Neural cell (in vitro differentiated cells): Measurements from ENCODE around the gene TRIM29. TPM values are rescaled to one million over a fixed set of nuclear protein-coding genes. Genes with fewer than 3 reads are reported as not detected.

Experiments
- H2AFZ ChIP-seq: fragments of 200-600, 300-800 bp; sonication (generic), shearing (Covaris generic); 2 replicates; pipeline ENCODE4 v1.6.0; 2014; ENCODE audit warnings: low read depth, mild to moderate bottlenecking, antibody characterized with exemption, low read length, moderate library complexity
- H3F3A ChIP-seq: fragments of 200-600 bp; shearing (Covaris generic); 2 replicates; pipeline ENCODE4 v1.6.1; 2016; ENCODE audit warnings: mild to moderate bottlenecking, moderate library complexity, mixed read lengths, antibody characterized with exemption, low read length; ENCODE audit not compliant: insufficient read depth, poor library complexity, severe bottlenecking
- H3K27ac ChIP-seq: fragments of 200-600, 300-800 bp; sonication (generic), shearing (Covaris generic); 2 replicates; pipeline ENCODE4 v1.5.1; 2014; ENCODE audit warnings: mild to moderate bottlenecking, low read length, moderate library complexity
- H3K27me3 ChIP-seq: fragments of 300-800, 200-600 bp; sonication (generic), shearing (Covaris generic); 2 replicates; pipeline ENCODE4 v1.6.0; 2014; ENCODE audit warnings: mild to moderate bottlenecking, low read depth, low read length, moderate library complexity; ENCODE audit not compliant: insufficient read depth
- H3K36me3 ChIP-seq: fragments of 300-800, 200-600 bp; sonication (generic), shearing (Covaris generic); 2 replicates; pipeline ENCODE4 v1.5.1; 2014; ENCODE audit warnings: mild to moderate bottlenecking, antibody characterized with exemption, low read length, moderate library complexity; ENCODE audit not compliant: insufficient read depth
- H3K4me2 ChIP-seq: fragments of 300-800, 200-600 bp; sonication (generic), shearing (Covaris generic); 2 replicates; pipeline ENCODE4 v1.6.0; 2014; ENCODE audit warnings: mild to moderate bottlenecking, low read length
- H3K4me3 ChIP-seq: fragments of 300-800, 200-600 bp; sonication (generic), shearing (Covaris generic); 2 replicates; pipeline ENCODE4 v1.5.1; 2014; ENCODE audit warnings: mild to moderate bottlenecking, low read length, moderate library complexity
- H3K79me2 ChIP-seq: fragments of 200-600 bp; shearing (Covaris generic); replicated peaks from 2 replicates; pipeline ENCODE4 v1.6.0; 2014; ENCODE audit warnings: mild to moderate bottlenecking, low read length, moderate library complexity; ENCODE audit not compliant: insufficient read depth
- H3K9ac ChIP-seq: fragments of 300-800, 200-600 bp; sonication (generic), shearing (Covaris generic); 2 replicates; pipeline ENCODE4 v1.6.1; 2016; ENCODE audit warnings: mild to moderate bottlenecking, low read length, mixed read lengths
- H3K9me2 ChIP-seq: fragments of 200-600 bp; shearing (Covaris generic); 2 replicates; pipeline ENCODE4 v1.6.1; 2016; ENCODE audit warnings: mild to moderate bottlenecking, low read length, mixed read lengths; ENCODE audit not compliant: insufficient read depth
- H3K9me3 ChIP-seq: fragments of 200-600, 300-800 bp; sonication (generic), shearing (Covaris generic); 2 replicates; pipeline ENCODE4 v1.6.1; 2016; ENCODE audit warnings: mild to moderate bottlenecking, mixed run types, low read length, moderate library complexity, mixed read lengths
- H4K20me1 ChIP-seq: fragments of 200-600 bp; shearing (Covaris generic); 2 replicates; pipeline ENCODE4 v1.6.1; 2016; ENCODE audit warnings: mild to moderate bottlenecking, mixed run types; ENCODE audit not compliant: insufficient read depth
- CTCF ChIP-seq: fragments of 450-650 bp; IDR thresholded peaks from 2 replicates; pipeline ENCODE4 v1.5.1; 2014; ENCODE audit warnings: antibody characterized with exemption, mild to moderate bottlenecking, moderate library complexity; ENCODE audit not compliant: poor library complexity, severe bottlenecking
- EP300 ChIP-seq: fragments of 450-650 bp; conservative IDR thresholded peaks from 2 replicates; pipeline ENCODE4 v1.6.1; 2014; ENCODE audit warnings: antibody characterized with exemption, mild to moderate bottlenecking, moderate library complexity; ENCODE audit not compliant: poor library complexity, severe bottlenecking
- EZH2 ChIP-seq: fragments of 200-600, 300-800 bp; shearing (Covaris generic), sonication (generic); IDR thresholded peaks from 2 replicates; pipeline ENCODE4 v1.6.1; 2014; ENCODE audit warnings: antibody characterized with exemption, low read length, borderline replicate concordance, mild to moderate bottlenecking; ENCODE audit not compliant: insufficient read depth, poor library complexity, severe bottlenecking
- MXI1 ChIP-seq: fragments of 450-650 bp; conservative IDR thresholded peaks from 2 replicates; pipeline ENCODE4 v1.6.1; 2014; ENCODE audit warnings: antibody characterized with exemption, mild to moderate bottlenecking; ENCODE audit not compliant: poor library complexity, severe bottlenecking
- POLR2AphosphoS5 ChIP-seq: IDR thresholded peaks from 2 replicates; pipeline ENCODE4 v1.6.1; 2012
- RAD21 ChIP-seq: fragments of 450-650 bp; conservative IDR thresholded peaks from 2 replicates; pipeline ENCODE4 v1.6.1; 2014; ENCODE audit warnings: antibody characterized with exemption, mild to moderate bottlenecking, moderate library complexity
- REST ChIP-seq: IDR thresholded peaks from 2 replicates; pipeline ENCODE4 v1.6.1; 2012; ENCODE audit warnings: borderline replicate concordance
- SMC3 ChIP-seq: fragments of 450-650 bp; conservative IDR thresholded peaks from 2 replicates; pipeline ENCODE4 v1.6.1; 2014; ENCODE audit warnings: antibody characterized with exemption, mild to moderate bottlenecking, moderate library complexity; ENCODE audit not compliant: poor library complexity
- TAF1 ChIP-seq: IDR thresholded peaks from 2 replicates; pipeline ENCODE4 v1.6.1; 2012; ENCODE audit warnings: low read depth
- polyA plus RNA-seq: library from polyadenylated mRNA; depleted of rRNA; stranded (reverse); fragments of >200 nt; gene quantifications from 2 replicates; pipeline ENCODE4 v1.2.3, GENCODE V29; 2014

TRIM29 gene
- polyA plus RNA-seq, 1 donor from 2014 or later, result 0.82 TPM

DNA sequence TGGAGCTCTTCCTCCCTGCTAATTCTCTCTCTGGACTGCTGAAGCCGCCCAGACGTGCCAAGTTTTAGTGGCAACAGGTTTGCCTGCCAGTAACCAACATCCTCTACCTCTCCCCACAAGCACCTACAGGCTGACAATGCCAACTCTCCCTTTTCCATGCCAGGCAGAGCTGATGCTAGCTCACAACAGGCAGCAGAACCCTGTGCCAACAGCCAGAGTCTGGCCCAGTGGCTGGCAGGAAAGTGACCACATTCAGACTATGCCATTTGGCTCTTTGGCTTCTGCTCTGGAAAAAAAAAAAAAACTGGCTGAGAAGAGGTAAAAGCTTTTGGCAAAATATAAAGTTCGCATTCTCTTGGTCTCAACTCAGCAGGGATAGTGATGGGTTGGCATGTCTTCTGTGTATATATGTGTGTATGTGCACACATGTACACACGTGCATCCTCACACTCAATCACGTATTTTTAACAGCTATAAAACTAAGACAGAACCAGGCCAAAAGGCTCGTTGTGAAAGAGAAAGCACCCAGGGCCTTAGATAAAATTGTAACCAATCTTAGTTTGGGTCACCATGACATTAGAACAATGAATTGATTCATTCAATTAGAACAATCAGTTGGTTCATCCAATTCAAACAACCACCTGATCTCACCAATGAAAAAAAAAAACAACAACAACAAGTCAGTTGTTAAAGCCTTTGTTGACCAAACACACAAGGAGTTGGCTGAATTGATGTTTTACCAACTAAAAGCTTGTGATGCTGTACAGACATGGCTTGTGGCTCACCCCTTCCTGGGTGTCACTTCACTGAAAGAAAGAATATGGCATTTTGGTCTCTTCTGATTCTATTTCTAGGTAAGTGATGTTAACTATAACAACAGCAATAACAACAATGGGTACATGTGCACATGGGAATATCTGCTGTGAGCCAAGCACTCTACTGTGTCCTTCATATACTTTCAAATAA lies 48.6 kb downstream of the TRIM29 start:
- H3K27me3 ChIP-seq, result no peaks in the 10 kb centered on the region
- no peaks in the 10 kb centered on the region for H3K9me2 ChIP-seq
- no peak overlapping the region for H3K4me2 ChIP-seq
- H4K20me1 ChIP-seq, result no peaks in the 10 kb centered on the region
- no peaks in the 10 kb centered on the region for H3K36me3 ChIP-seq
- H3K79me2 ChIP-seq, result no peaks in the 10 kb centered on the region
- no peaks in the 10 kb centered on the region for H3K9me3 ChIP-seq
- H3K9ac ChIP-seq, result no peak overlapping the region
- no peak overlapping the region for H2AFZ ChIP-seq
- no peak for TF ChIP-seq TAF1
- no peak for TF ChIP-seq EZH2
- no peak for TF ChIP-seq REST
- TF ChIP-seq MXI1, result no peak
- no peak for TF ChIP-seq RAD21
- no peak for TF ChIP-seq EP300
- TF ChIP-seq POLR2AphosphoS5, result no peak
- TF ChIP-seq CTCF, result no peak
- H3K27ac ChIP-seq, result no peak overlapping the region
- H3F3A ChIP-seq, result no peaks in the 10 kb centered on the region
- no peak overlapping the region for H3K4me3 ChIP-seq

- Histone ChIP-seq H3K4me3 (no peak overlapping the region), H2AFZ (no peak overlapping the region), H4K20me1 (no peaks in the 10 kb centered on the region), H3K9ac (no peak overlapping the region), H3K27ac (no peak overlapping the region), H3K79me2 (no peaks in the 10 kb centered on the region), H3K36me3 (no peaks in the 10 kb centered on the region), H3K4me2 (no peak overlapping the region), H3K9me2 (no peaks in the 10 kb centered on the region), H3K9me3 (no peaks in the 10 kb centered on the region), H3F3A (no peaks in the 10 kb centered on the region), H3K27me3 (no peaks in the 10 kb centered on the region)
- TF ChIP-seq RAD21, result no peak
- no peak for TF ChIP-seq POLR2AphosphoS5
- TF ChIP-seq SMC3, result no peak
- no peak for TF ChIP-seq EP300
- TF ChIP-seq MXI1, result no peak
- TF ChIP-seq TAF1, result no peak
- TF ChIP-seq EZH2, result no peak
- TF ChIP-seq REST, result no peak
- no peak for TF ChIP-seq CTCF
Measured at GRCh38 chr11:120088056-120088455, 49.9 kb downstream of the TRIM29 start.
